ENCODE measurements around the gene UBAP2.

GRCh38 chr9:33908749-33909148 is 139.9 kb downstream of the UBAP2 start:
- TF ChIP-seq CTCF (IDR thresholded peaks at IDR 0.05), result no peak
- TF ChIP-seq EP300 (IDR thresholded peaks at IDR 0.05), result no peak

All from ovary (tissue), 3 donors.